Activated CD8-positive, alpha-beta T cell treated with anti-CD3 and anti-CD28 coated beads, Interleukin-2, amount 10 ng/mL, durations not matched to agents 7 days and 5 days (primary cell): ENCODE measurements around the gene RBM6. TPM values are rescaled to one million over a fixed set of nuclear protein-coding genes. Genes with fewer than 3 reads are reported as not detected.

Source experiments
- ATAC-seq: fragments of 150-1000 bp; cut with Tn5 transposase; one replicate; pipeline ENCODE4 v1.10.0; 2021; ENCODE audit warnings: moderate library complexity
- CTCF ChIA-PET: fragments of 350-600 bp; sonication (Branson Sonifier 250); formaldehyde crosslinking; loops from one replicate; lab custom pipeline; 2021; ENCODE audit warnings: antibody characterized with exemption; lab: Charles Lee
- POLR2A ChIA-PET: fragments of 350-600 bp; sonication (Branson Sonifier 250); formaldehyde crosslinking; loops from one replicate; lab custom pipeline; 2021; ENCODE audit warnings: antibody characterized with exemption; lab: Charles Lee
- DNase-seq: peaks from one replicate; pipeline ENCODE4 v3.0.0-alpha.2; 2020
- H3K27ac Mint-ChIP-seq: one replicate; pipeline ENCODE4 v1.8.0; 2021; ENCODE audit warnings: mild to moderate bottlenecking, mixed read lengths
- H3K27me3 Mint-ChIP-seq: one replicate; pipeline ENCODE4 v1.8.0; 2021; ENCODE audit warnings: low read depth, mixed read lengths
- H3K36me3 Mint-ChIP-seq: one replicate; pipeline ENCODE4 v1.8.0; 2021; ENCODE audit warnings: low read depth, mixed read lengths
- H3K4me1 Mint-ChIP-seq: one replicate; pipeline ENCODE4 v1.8.0; 2021; ENCODE audit warnings: low read depth, mixed read lengths
- H3K4me3 Mint-ChIP-seq: one replicate; pipeline ENCODE4 v1.8.0; 2021; ENCODE audit warnings: mild to moderate bottlenecking, mixed read lengths
- H3K9me3 Mint-ChIP-seq: one replicate; pipeline ENCODE4 v1.8.0; 2022; ENCODE audit warnings: mixed read lengths; ENCODE audit not compliant: insufficient read depth
- total RNA-seq, 2 experiments: library from RNA; stranded (reverse); gene quantifications; one replicate each; pipeline ENCODE4 v1.2.3, GENCODE V29; 2021

Gene RBM6
- total RNA-seq, 2 experiments from 2014 or later: 104 to 112 TPM

DNA sequence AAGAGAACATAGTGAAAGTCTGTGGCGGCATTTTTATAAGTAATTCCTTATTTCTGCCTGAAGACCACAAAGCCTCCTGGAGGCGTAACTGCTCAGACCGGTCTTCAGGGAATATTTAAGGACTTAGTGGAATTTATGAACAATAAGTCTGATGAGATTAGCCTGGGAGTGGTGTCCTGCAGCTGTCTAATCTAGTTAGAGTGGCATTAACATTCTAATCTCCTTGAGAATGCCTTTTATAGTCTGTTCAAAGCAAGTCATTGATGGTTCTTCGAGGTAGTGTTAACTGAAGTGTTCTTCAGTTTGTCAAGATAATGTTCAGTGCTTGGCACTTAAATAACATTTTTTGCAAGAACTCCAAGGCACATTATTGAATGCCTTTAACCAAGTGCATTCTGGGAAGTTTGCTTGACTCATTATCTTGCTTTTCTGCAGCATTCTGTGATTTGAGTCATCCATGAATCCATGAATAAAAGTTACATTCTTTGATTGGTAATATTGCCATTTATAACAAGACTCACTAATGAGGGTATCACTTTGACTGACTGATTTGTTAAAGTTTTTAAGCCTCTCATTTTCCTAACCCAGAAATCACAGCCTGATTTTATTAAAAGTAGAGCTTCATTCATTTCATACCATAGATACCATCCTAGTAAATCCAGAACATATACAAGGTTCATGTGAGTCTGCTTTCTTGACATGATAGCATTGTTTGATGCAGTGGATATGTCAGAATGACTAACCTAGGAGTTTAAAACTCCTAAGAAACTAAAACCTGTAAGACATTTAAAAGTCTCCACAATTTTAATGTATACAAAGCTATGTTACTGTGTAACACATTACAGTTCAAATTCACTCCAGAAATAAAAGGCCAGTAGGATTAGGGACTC, 161.3 kb downstream of the RBM6 start:
- H3K27ac Mint-ChIP-seq: no peak overlapping the region
- ATAC-seq: no peak
- POLR2A ChIA-PET: interaction anchor here (0.7 to 1.7 kb wide), 3 partner anchors 11 to 1676 kb away, joined by 3 to 4 read pairs (median 3); no protein-coding TSS in a partner anchor

DNA sequence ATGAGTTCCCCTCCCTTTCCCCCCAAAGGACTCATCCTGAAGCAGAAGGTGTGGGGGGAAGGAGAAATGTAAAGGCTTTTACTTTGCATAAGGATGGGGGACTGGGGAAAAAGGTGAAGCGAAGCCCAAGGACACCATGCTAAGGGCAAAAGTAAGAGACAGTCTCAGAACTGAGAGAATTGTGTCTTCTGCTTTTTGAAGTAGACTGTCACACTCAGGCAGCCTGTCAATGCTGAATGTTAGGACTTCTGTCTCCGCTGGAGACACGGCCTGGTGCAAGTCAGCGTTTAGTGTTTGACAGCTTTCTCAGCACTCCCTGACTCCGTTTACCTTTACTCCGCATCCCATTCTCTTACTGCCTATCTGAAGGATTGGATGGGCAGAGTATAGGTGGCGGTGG, 162.6 kb downstream of the RBM6 start:
- CTCF ChIA-PET: interaction anchor here (1.5 kb wide), 1 partner anchor 92 kb away, joined by 4 read pairs; no protein-coding TSS in a partner anchor
- H3K27ac Mint-ChIP-seq: no peak overlapping the region

More for the DNA sequence above, 161.3 kb downstream of the RBM6 start:
- Mint-ChIP-seq H3K9me3 (no peaks in the 10 kb centered on the region), H3K27me3 (no peaks in the 10 kb centered on the region), H3K4me1 (peaks cover 11% of the 10 kb centered on the region), H3K36me3 (peaks cover 82% of the 10 kb centered on the region), H3K4me3 (no peak overlapping the region)
- DNase-seq: no peak
- CTCF ChIA-PET: interaction anchor here (1.0 to 1.3 kb wide), 2 partner anchors 11 to 125 kb away, joined by 3 read pairs; no protein-coding TSS in a partner anchor

DNA sequence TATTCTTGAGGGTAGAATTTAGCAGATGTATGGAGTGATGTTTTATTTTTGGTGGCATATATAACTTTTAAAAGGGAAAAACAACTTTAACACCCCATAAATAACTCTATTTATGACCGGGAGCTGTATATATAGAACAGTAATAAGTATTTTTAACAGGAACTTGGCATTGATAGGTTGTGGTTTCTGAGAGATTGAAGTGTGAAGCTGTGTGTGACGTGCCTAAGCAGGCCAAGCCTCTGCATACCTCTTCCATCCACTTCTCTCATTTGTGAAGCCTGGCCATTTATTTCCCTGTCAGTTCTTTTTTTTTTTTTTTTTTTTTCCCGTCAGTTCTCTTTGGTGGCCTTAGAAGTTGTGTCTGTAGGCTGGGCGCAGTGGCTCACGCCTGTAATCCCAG, 171.8 kb downstream of the RBM6 start:
- ChIA-PET CTCF (no interaction called here), POLR2A (interaction anchor here (1.0 to 1.1 kb wide), 2 partner anchors 11 to 16 kb away, joined by 3 to 4 read pairs; no protein-coding TSS in a partner anchor)
- Mint-ChIP-seq H3K4me3 (no peak overlapping the region), H3K9me3 (no peaks in the 10 kb centered on the region), H3K27me3 (no peaks in the 10 kb centered on the region), H3K36me3 (peaks cover 81% of the 10 kb centered on the region), H3K27ac (no peak overlapping the region), H3K4me1 (peaks cover 8% of the 10 kb centered on the region)
- no peak for DNase-seq
- no peak for ATAC-seq

More for the DNA sequence above, 162.6 kb downstream of the RBM6 start:
- POLR2A ChIA-PET: interaction anchor here (0.7 kb wide), 1 partner anchor 686 kb away, joined by 3 read pairs; no protein-coding TSS in a partner anchor
- no peak for DNase-seq
- no peaks in the 10 kb centered on the region for H3K27me3 Mint-ChIP-seq
- no peak overlapping the region for H3K4me3 Mint-ChIP-seq
- H3K36me3 Mint-ChIP-seq: peaks cover 84% of the 10 kb centered on the region
- peaks cover 12% of the 10 kb centered on the region for H3K4me1 Mint-ChIP-seq
- H3K9me3 Mint-ChIP-seq: no peaks in the 10 kb centered on the region
- ATAC-seq: no peak

DNA sequence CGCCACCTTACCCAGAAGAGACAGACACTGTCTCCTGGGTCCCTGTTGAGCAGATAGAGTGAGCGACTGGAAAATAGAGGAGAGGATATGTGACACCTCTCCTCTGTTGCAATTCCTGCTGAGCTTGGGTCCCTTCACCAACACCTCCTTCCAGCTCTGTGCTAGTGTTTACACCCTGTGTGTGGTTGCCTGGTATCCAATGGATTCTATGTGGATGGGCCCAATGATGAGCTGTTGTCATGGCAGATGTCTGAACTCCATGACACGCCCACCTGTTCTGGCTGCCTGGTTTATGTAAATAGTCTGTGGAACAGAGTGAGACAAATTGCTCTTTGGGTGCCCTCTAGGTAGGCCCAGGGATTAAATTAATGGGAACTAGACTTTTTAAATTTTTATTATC, 172.5 kb downstream of the RBM6 start:
- ATAC-seq (no peak), DNase-seq (no peak)
- CTCF ChIA-PET: no interaction called here
- Mint-ChIP-seq H3K4me1 (peaks cover 6% of the 10 kb centered on the region), H3K36me3 (peaks cover 81% of the 10 kb centered on the region), H3K27ac (no peak overlapping the region), H3K9me3 (no peaks in the 10 kb centered on the region), H3K4me3 (no peak overlapping the region), H3K27me3 (no peaks in the 10 kb centered on the region)
- POLR2A ChIA-PET: interaction anchor here (1.0 to 1.1 kb wide), 2 partner anchors 11 to 17 kb away, joined by 3 to 4 read pairs; no protein-coding TSS in a partner anchor

DNA sequence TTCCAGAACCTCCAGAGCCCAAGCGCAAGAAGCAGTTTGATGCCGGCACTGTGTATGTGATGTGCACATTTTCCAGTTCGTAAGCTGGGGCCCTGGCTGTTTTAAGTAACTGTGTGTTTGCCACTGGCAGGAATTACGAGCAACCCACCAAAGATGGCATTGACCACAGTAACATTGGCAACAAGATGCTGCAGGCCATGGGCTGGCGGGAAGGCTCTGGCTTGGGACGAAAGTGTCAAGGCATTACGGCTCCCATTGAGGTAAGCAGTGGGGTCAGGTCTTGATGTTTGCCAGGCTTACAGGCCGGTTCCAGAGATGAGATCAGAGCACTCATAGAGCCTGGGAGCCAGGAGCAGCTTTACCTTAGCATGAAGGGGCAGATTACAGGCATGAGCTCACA, 177.2 kb downstream of the RBM6 start:
- DNase-seq: no peak
- ChIA-PET POLR2A (no interaction called here), CTCF (interaction anchor here (1.1 kb wide), 1 partner anchor 130 kb away, joined by 3 read pairs; no protein-coding TSS in a partner anchor)
- H3K36me3 Mint-ChIP-seq: peaks cover 65% of the 10 kb centered on the region
- H3K4me1 Mint-ChIP-seq: no peaks in the 10 kb centered on the region
- ATAC-seq: no peak
- H3K27me3 Mint-ChIP-seq: no peaks in the 10 kb centered on the region
- H3K9me3 Mint-ChIP-seq: no peaks in the 10 kb centered on the region
- no peak overlapping the region for H3K4me3 Mint-ChIP-seq
- no peak overlapping the region for H3K27ac Mint-ChIP-seq

DNA sequence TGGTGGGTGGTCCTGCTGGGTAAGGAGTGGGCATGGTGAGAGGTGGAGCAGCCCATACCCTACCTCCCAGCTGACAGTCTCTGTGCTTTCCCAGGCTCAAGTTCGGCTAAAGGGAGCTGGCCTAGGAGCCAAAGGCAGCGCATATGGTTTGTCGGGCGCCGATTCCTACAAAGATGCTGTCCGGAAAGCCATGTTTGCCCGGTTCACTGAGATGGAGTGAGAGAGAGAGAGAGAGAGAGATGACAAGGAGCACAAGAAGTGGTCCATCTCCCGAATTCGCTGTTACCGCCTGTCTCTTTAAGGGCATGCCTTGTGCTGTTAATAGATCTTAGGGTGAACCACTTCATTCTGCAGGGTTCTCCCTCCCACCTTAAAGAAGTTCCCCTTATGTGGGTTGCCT, 178.3 kb downstream of the RBM6 start:
- H3K27me3 Mint-ChIP-seq: no peaks in the 10 kb centered on the region
- no peak overlapping the region for H3K4me3 Mint-ChIP-seq
- ATAC-seq: no peak
- no peak overlapping the region for H3K27ac Mint-ChIP-seq
- POLR2A ChIA-PET: interaction anchor here (0.7 to 1.4 kb wide), 2 partner anchors 18 to 27 kb away, joined by 3 to 5 read pairs; no protein-coding TSS in a partner anchor
- H3K36me3 Mint-ChIP-seq: peaks cover 61% of the 10 kb centered on the region
- CTCF ChIA-PET: no interaction called here
- DNase-seq: no peak
- no peaks in the 10 kb centered on the region for H3K4me1 Mint-ChIP-seq
- no peaks in the 10 kb centered on the region for H3K9me3 Mint-ChIP-seq

DNA sequence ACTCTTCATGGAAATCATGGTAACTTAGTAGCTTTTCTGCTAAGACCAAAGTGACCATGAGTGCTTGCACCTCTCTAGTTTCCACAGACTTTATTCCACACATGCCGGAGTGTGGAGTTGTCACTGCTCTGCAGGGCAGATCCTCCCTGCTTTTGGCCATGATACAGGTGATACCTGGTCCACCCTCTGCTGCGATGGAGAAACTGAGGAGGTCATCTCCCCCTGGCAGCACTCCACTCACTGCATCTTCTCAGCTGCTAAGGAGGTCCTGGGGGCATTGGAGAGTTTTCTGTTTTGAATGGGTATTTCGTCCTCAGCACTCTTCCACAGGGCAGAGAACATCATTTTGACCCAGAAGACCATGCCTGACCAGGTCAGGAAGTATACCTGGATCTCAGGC, 179.8 kb downstream of the RBM6 start:
- H3K4me3 Mint-ChIP-seq: no peak overlapping the region
- no peak for DNase-seq
- H3K36me3 Mint-ChIP-seq: peaks cover 46% of the 10 kb centered on the region
- ATAC-seq: no peak
- H3K27ac Mint-ChIP-seq: peak overlapping the region; percentile 20
- no peaks in the 10 kb centered on the region for H3K4me1 Mint-ChIP-seq
- CTCF ChIA-PET: interaction anchor here (0.9 to 3.9 kb wide), 6 partner anchors 10 to 127 kb away, joined by 3 to 23 read pairs (median 10); no protein-coding TSS in a partner anchor
- H3K27me3 Mint-ChIP-seq: no peaks in the 10 kb centered on the region
- POLR2A ChIA-PET: interaction anchor here (0.8 to 1.5 kb wide), 2 partner anchors 14 to 25 kb away, joined by 3 read pairs; no protein-coding TSS in a partner anchor
- no peaks in the 10 kb centered on the region for H3K9me3 Mint-ChIP-seq

DNA sequence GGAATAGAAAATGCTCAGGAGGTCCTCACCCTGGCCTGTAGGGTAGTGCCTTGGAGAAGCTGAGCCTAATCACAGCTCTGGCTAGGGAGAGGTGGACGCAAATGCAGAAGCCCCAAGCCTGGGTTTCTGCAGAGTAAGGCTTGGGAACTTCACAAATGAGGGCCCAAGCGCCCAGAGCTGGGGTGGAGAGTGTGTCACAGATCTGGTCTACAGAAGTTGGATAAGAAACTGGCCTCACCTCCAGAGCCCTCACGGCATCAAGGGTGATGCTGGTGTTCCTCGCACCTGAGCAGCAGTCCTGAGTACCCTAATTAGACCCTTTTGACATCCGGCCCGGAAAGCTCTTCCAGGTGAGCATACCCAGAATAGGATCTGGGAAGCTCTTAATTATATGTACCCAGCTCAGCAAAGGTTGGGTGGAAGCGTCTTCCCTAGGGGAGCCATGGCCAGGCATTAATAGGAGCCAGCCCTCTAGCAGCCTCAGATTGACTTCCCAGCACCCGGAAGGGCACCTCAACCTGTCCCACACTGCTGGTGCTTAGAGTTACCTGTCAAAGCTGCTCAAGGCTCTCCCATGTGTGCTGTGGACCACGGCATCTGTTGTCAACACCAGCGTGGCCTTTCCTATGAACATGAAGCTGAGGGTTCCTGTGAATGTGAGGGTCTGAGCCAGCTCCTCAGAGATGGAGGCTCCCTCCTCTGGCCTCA, 180.6 kb downstream of the RBM6 start:
- Mint-ChIP-seq H3K36me3 (peaks cover 41% of the 10 kb centered on the region), H3K4me3 (no peak overlapping the region), H3K27me3 (no peaks in the 10 kb centered on the region), H3K27ac (no peak overlapping the region), H3K4me1 (no peaks in the 10 kb centered on the region), H3K9me3 (no peaks in the 10 kb centered on the region)
- ChIA-PET POLR2A (interaction anchor here (0.7 to 1.7 kb wide), 3 partner anchors 26 to 498 kb away, joined by 3 to 4 read pairs (median 3); no protein-coding TSS in a partner anchor), CTCF (interaction anchor here (0.9 to 3.9 kb wide), 14 partner anchors 9 to 126 kb away, joined by 3 to 23 read pairs (median 6); partner anchors contain the start of genes GNAT1 and RBM5)
- no peak for ATAC-seq
- DNase-seq: no peak

DNA sequence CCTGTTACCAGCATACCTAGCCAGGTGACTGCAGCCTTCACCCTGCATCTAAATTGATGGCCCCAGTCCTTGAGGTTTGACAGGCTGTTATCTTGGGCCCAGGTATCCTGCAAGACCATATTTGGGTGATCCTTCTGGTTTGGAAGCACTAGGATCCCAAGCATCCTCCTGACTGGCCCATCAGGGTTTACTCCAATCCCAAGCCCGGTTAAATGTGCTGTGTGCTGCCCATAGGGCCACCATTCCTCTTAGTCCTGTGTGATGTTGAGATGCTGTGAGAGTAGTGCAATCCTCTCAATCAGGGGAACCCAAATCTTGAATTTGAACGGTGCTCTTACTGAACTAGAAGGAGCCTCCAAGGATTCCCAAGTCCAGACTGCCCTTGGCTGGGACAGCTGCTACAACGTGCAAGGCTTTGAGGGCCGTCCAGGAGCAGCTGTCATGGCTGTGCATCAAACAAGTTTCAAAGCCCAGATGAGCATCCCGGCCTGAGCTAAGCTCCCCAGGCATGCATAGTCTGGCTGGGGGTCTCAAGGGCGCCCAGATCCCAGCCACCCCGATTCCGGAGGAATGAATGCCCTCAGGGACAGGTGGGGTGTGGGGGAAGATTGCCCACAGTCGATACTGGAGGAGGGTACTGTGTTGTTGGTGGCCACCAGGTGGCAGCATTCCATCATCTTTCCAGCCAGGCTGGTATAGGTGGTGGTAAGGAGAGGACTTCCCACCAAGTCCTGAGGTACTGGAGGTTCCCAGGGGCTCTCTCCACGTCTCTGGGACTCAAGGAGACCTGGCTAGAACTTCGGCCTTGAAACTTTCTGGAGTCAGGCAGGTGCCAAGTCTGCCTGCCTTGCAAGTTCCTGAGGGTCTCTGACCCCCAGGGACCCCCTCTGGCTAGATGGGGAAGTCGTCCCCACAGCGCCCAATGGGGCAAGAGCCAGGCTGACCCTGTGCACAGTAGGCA, 181.4 kb downstream of the RBM6 start:
- H3K27me3 Mint-ChIP-seq: no peaks in the 10 kb centered on the region
- CTCF ChIA-PET: interaction anchor here (1.0 to 3.9 kb wide), 13 partner anchors 9 to 125 kb away, joined by 3 to 23 read pairs (median 6); partner anchors contain the start of genes GNAT1 and RBM5

DNA sequence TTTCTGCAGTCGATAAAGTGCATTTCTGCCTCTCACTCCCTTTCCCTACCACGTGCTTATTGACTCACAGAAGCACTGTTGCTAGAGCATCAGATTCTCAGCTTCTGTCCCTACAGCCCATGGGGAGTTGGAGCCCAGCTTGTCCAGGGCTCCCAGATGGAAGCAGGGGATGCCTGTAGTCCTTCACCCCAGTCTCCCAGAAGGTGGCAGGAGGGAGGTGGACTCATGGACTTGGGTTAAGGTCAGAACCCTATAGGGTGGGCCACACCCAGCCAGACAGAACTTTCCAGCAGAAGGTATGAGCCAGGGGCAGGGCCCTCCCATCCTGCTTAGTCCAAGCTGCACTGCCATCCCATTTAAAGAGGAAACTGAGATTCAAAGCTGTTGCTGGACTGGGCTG, 182.1 kb downstream of the RBM6 start:
- DNase-seq: no peak
- no peaks in the 10 kb centered on the region for H3K9me3 Mint-ChIP-seq
- H3K27me3 Mint-ChIP-seq: no peaks in the 10 kb centered on the region
- ChIA-PET CTCF (interaction anchor here (0.9 to 3.9 kb wide), 5 partner anchors 14 to 124 kb away, joined by 4 to 23 read pairs (median 12); no protein-coding TSS in a partner anchor), POLR2A (no interaction called here)
- H3K4me1 Mint-ChIP-seq: no peaks in the 10 kb centered on the region
- ATAC-seq: no peak
- H3K27ac Mint-ChIP-seq: no peak overlapping the region
- no peak overlapping the region for H3K4me3 Mint-ChIP-seq
- H3K36me3 Mint-ChIP-seq: peaks cover 26% of the 10 kb centered on the region

More for the DNA sequence above, 181.4 kb downstream of the RBM6 start:
- H3K36me3 Mint-ChIP-seq: peaks cover 33% of the 10 kb centered on the region
- POLR2A ChIA-PET: interaction anchor here (0.7 to 1.7 kb wide), 2 partner anchors 68 to 499 kb away, joined by 3 to 4 read pairs; no protein-coding TSS in a partner anchor
- H3K27ac Mint-ChIP-seq: no peak overlapping the region
- H3K4me3 Mint-ChIP-seq: no peak overlapping the region
- ATAC-seq (peak; percentile 86), DNase-seq (peak; percentile 81)
- no peaks in the 10 kb centered on the region for H3K9me3 Mint-ChIP-seq
- H3K4me1 Mint-ChIP-seq: no peaks in the 10 kb centered on the region
